ENCODE data around the gene ST8SIA6. TPM values are rescaled to one million over a fixed set of nuclear protein-coding genes. Genes with fewer than 3 reads are reported as not detected.

The ST8SIA6 gene
- total RNA-seq, 1 experiment from 2014 or later = 0.14 TPM

DNA sequence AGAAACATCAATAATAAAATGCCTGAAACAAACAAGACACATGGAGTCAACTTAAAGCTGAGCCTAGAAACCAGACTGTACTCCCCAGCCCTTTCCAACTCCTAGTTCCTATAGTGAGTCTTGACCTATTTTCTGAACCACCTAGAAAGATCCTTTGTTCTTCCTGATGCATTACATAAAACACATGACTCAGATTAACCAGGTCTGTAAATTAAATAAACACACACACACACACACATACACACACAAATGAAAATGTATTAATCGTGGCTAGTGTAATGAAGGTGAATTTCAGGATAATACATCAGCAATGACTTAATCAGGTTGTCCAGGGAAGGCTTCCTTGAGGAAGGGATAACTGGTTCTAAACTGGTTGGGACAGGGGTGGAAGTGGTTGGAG, 104.7 kb downstream of the ST8SIA6 start:
- Mint-ChIP-seq H3K9me3 (ENCODE audit: low read depth, unreplicated experiment) (no peaks in the 10 kb centered on the region), H3K4me1 (ENCODE audit: low read depth, unreplicated experiment) (peaks cover 43% of the 10 kb centered on the region), H3K36me3 (ENCODE audit: insufficient read depth, unreplicated experiment) (peaks cover 6% of the 10 kb centered on the region), H3K27me3 (ENCODE audit: unreplicated experiment) (no peaks in the 10 kb centered on the region), H3K4me3 (ENCODE audit: low read depth, unreplicated experiment) (peak overlapping the region; percentile 60), H3K27ac (ENCODE audit: unreplicated experiment) (peak overlapping the region; percentile 91)
- intact Hi-C loops (cut with micrococcal nuclease; ENCODE audit: unreplicated experiment) = loop anchor here (2.0 to 5.0 kb wide), 2 partner anchors 38 to 59 kb away; no protein-coding TSS in a partner anchor
- DNase-seq = peak; percentile 40
- no TSS peak for BruUV-seq (replicated peaks)
- TF ChIP-seq, protein P1, sequence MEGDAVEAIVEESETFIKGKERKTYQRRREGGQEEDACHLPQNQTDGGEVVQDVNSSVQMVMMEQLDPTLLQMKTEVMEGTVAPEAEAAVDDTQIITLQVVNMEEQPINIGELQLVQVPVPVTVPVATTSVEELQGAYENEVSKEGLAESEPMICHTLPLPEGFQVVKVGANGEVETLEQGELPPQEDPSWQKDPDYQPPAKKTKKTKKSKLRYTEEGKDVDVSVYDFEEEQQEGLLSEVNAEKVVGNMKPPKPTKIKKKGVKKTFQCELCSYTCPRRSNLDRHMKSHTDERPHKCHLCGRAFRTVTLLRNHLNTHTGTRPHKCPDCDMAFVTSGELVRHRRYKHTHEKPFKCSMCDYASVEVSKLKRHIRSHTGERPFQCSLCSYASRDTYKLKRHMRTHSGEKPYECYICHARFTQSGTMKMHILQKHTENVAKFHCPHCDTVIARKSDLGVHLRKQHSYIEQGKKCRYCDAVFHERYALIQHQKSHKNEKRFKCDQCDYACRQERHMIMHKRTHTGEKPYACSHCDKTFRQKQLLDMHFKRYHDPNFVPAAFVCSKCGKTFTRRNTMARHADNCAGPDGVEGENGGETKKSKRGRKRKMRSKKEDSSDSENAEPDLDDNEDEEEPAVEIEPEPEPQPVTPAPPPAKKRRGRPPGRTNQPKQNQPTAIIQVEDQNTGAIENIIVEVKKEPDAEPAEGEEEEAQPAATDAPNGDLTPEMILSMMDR (IDR thresholded peaks at IDR 0.05; ENCODE audit: unreplicated experiment) = no peak
- CTCF ChIA-PET = interaction anchor here (0.6 kb wide), 1 partner anchor 28 kb away, joined by 3 read pairs; no protein-coding TSS in a partner anchor

DNA sequence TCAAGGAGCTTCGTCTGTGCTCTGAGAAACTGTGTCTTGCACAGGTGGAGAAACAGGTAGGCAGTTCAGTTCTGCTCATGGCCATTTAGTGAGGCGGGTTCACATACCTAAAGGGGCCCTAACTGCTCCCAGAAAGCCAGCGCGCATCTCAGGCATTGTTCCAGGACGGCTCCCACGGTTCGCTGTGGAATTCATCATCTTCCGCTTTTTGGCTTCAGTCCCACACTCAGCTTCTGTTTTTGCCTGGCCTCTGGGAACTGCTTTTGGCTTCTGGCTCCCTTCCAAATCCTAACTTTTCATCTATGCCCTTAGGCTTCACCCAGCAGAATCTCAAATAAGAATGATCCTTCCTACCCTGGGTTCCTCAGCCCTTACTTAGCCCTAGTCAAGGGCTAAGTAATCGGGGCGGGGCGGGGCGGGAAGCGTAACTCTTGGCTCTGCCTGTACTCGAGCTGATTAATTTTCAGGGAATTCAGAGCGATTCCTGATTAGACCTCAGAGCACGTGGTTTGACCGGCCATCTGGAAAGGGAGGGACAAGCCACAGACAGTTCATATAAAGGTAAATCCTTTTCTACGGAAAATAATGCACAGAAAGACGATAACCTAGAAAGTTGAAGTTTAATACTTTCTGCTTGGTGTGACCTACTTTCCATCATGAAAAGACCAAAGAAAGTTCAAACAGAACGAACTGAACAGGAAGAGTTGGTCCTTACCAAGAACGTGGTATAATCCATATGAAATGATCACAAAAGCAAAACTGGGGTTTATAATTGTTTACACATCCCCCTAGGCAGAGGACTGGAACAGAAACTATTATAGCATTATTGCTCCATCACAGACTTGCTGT, 105.7 kb downstream of the ST8SIA6 start:
- TF ChIP-seq, protein P1 (IDR thresholded peaks at IDR 0.05; ENCODE audit: unreplicated experiment) = no peak
- Mint-ChIP-seq H3K4me3 (ENCODE audit: low read depth, unreplicated experiment) (peak overlapping the region; percentile 63), H3K36me3 (ENCODE audit: insufficient read depth, unreplicated experiment) (peaks cover 6% of the 10 kb centered on the region), H3K4me1 (ENCODE audit: low read depth, unreplicated experiment) (peaks cover 36% of the 10 kb centered on the region), H3K27ac (ENCODE audit: unreplicated experiment) (peak overlapping the region; percentile 91), H3K9me3 (ENCODE audit: low read depth, unreplicated experiment) (no peaks in the 10 kb centered on the region), H3K27me3 (ENCODE audit: unreplicated experiment) (no peaks in the 10 kb centered on the region)
- peak; percentile 36 for DNase-seq
- intact Hi-C loops (cut with micrococcal nuclease; ENCODE audit: unreplicated experiment) = loop anchor here (2.0 kb wide), 1 partner anchor 58 kb away; no protein-coding TSS in a partner anchor
- CTCF ChIA-PET = interaction anchor here (0.5 to 0.7 kb wide), 4 partner anchors 9 to 1946 kb away, joined by 3 to 6 read pairs (median 3); no protein-coding TSS in a partner anchor
- BruUV-seq (replicated peaks) = no TSS peak

DNA sequence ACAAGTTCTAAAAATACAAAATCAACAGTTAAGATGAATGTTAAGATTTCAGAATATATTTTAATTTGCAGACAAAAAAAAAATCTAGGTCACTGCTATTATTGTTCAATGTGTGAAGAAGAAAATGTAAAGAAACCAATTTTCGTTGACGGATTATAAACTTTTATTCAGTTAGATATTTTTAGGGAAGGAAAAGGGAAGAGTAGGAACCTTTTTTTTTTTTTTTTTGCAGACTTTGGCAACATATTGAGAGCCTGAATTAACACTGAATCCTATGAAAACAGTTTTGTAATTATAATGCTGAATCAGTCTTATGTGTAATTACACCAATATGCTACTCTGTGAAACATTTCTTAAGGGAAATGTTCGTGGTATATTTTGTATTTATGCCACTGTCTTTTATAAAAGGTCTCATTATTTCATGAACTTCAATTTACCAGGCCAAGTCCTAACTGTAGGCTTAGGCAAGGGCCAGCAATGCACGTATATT, 106.3 kb downstream of the ST8SIA6 start:
- BruUV-seq (replicated peaks) = no TSS peak
- Mint-ChIP-seq H3K4me3 (ENCODE audit: low read depth, unreplicated experiment) (peak overlapping the region; percentile 63), H3K27me3 (ENCODE audit: unreplicated experiment) (no peaks in the 10 kb centered on the region), H3K4me1 (ENCODE audit: low read depth, unreplicated experiment) (peaks cover 37% of the 10 kb centered on the region), H3K9me3 (ENCODE audit: low read depth, unreplicated experiment) (no peaks in the 10 kb centered on the region), H3K27ac (ENCODE audit: unreplicated experiment) (no peak overlapping the region), H3K36me3 (ENCODE audit: insufficient read depth, unreplicated experiment) (peaks cover 6% of the 10 kb centered on the region)
- DNase-seq = no peak
- intact Hi-C loops (cut with micrococcal nuclease; ENCODE audit: unreplicated experiment) = loop anchor here (2.0 kb wide), 1 partner anchor 57 kb away; no protein-coding TSS in a partner anchor
- CTCF ChIA-PET = interaction anchor here (0.6 to 0.7 kb wide), 3 partner anchors 8 to 1946 kb away, joined by 3 to 6 read pairs (median 3); no protein-coding TSS in a partner anchor
- TF ChIP-seq, protein P1 (IDR thresholded peaks at IDR 0.05; ENCODE audit: unreplicated experiment) = no peak

DNA sequence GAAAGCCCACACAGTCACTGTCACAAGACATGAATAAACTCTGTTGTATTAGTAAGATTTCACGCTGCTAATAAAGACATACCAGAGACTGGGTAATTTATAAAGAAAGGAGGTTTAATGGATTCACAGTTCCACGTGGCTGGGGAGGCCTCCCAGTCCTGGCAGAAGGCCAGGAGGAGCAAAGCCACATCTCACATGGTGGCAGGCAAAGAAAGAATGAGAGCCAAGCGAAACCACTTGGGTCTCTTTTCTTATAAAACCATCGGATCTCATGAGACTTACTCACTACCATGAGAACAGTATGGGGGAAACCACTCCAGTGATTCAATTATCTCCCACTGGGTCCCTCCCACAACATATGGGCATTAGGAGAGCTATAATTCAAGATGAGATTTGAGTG, 110.2 kb downstream of the ST8SIA6 start:
- CTCF ChIA-PET = no interaction called here

More for the DNA sequence above, 110.2 kb downstream of the ST8SIA6 start:
- intact Hi-C loops (cut with micrococcal nuclease; ENCODE audit: unreplicated experiment) = no loop called here
- no peak for DNase-seq
- TF ChIP-seq, protein P1 (IDR thresholded peaks at IDR 0.05; ENCODE audit: unreplicated experiment) = no peak
- BruUV-seq (replicated peaks) = no TSS peak
- Mint-ChIP-seq H3K4me3 (ENCODE audit: low read depth, unreplicated experiment) (no peak overlapping the region), H3K27me3 (ENCODE audit: unreplicated experiment) (no peaks in the 10 kb centered on the region), H3K27ac (ENCODE audit: unreplicated experiment) (no peak overlapping the region), H3K9me3 (ENCODE audit: low read depth, unreplicated experiment) (peaks cover 12% of the 10 kb centered on the region), H3K36me3 (ENCODE audit: insufficient read depth, unreplicated experiment) (peaks cover 4% of the 10 kb centered on the region), H3K4me1 (ENCODE audit: low read depth, unreplicated experiment) (peaks cover 17% of the 10 kb centered on the region)
